Fibroblast of lung (primary cell): ENCODE results near the gene MXRA7.

ENCODE experiments used
- CTCF ChIP-seq, 2 donors: IDR thresholded peaks in 1 of 2; conservative IDR thresholded peaks in 1 of 2; 1 replicate in 1 of 2; 2 replicates in 1 of 2; pipeline ENCODE4 v1.5.1; 2011 to 2012; ENCODE audit warnings: low read length in 2 of 2, control low read depth in 1 of 2, inconsistent platforms in 1 of 2, low read depth in 1 of 2, mild to moderate bottlenecking in 1 of 2
- EZH2 ChIP-seq: IDR thresholded peaks from 2 replicates; pipeline ENCODE4 v1.5.1; 2012; ENCODE audit warnings: low read length, control low read depth, mild to moderate bottlenecking; ENCODE audit errors: missing control alignments

- TF ChIP-seq CTCF (conservative IDR thresholded peaks at IDR 0.05 in 1 of 2, IDR thresholded peaks at IDR 0.05 in 1 of 2; ENCODE audit: low read depth in 1 of 2, low read length in 2 of 2) (no peak), EZH2 (no peak)
These were observed 37.9 kb upstream of the MXRA7 start for GRCh38 chr17:76748657-76749056.
